Heart right ventricle (tissue), 16 donors: Measurements from ENCODE around the gene ATP11A. TPM values are rescaled to one million over a fixed set of nuclear protein-coding genes. Genes with fewer than 3 reads are reported as not detected.

ENCODE experiments used
- ATAC-seq, 8 donors: fragments of 200-7000 bp; cut with Tn5 transposase; one replicate each; pipeline ENCODE4 v1.9.1; 2020; ENCODE audit warnings: mild to moderate bottlenecking in 8 of 8, moderate library complexity in 8 of 8, moderate number of reproducible peaks in 1 of 8
- DNase-seq, 2 donors: peaks; one replicate each; pipeline ENCODE4 v3.0.0-alpha.2; 2020
- H3K27ac ChIP-seq, 10 donors: fragments of 200-600 bp; sonication (generic) in 2 of 10; one replicate each; pipeline versions ENCODE4 v1.5.0 to v1.8.0; 2020 to 2022; ENCODE audit warnings: mild to moderate bottlenecking in 3 of 10
- H3K27me3 ChIP-seq, 7 donors: fragments of 200-600 bp; one replicate each; pipeline ENCODE4 v1.8.0; 2021 to 2022; ENCODE audit warnings: mild to moderate bottlenecking in 2 of 7
- H3K36me3 ChIP-seq, 9 donors: fragments of 200-600 bp; sonication (generic) in 1 of 9; one replicate each; pipeline versions ENCODE4 v1.5.0 to v1.8.0; 2020 to 2022; ENCODE audit warnings: mild to moderate bottlenecking in 2 of 9
- H3K4me1 ChIP-seq, 9 donors: fragments of 200-600 bp; sonication (generic) in 1 of 9; one replicate each; pipeline versions ENCODE4 v1.5.0 to v1.8.0; 2020 to 2022; ENCODE audit warnings: mild to moderate bottlenecking in 4 of 9
- H3K4me3 ChIP-seq, 10 donors: fragments of 200-600 bp; sonication (generic) in 2 of 10; one replicate each; pipeline versions ENCODE4 v1.5.0 to v1.8.0; 2020 to 2022; ENCODE audit warnings: mild to moderate bottlenecking in 7 of 10, moderate library complexity in 2 of 10
- H3K9me3 ChIP-seq, 11 donors: fragments of 200-600 bp in 10 of 11; sonication (generic) in 2 of 11; one replicate each; pipeline versions ENCODE4 v1.5.0 to v1.8.0; 2013 to 2022; ENCODE audit warnings: mild to moderate bottlenecking in 2 of 11, control low read depth in 1 of 11, moderate library complexity in 1 of 11
- WGBS, 2 donors: extraction: QIAGEN DNeasy Blood & Tissue Kit; methylation state at CpG; one replicate each; pipeline ENCODE4 v1.1.7; 2013; ENCODE audit warnings: inconsistent platforms in 1 of 2; 5-methylcytosine and 5-hydroxymethylcytosine counted together
- intact Hi-C, 10 donors: fragments of 100-400 bp; cut with DNase I; formaldehyde crosslinking; loops; one replicate each; pipeline versions ENCODE4 v1.11.1 to v1.14.2; 2022
- polyA plus RNA-seq, 2 donors: library from polyadenylated mRNA; stranded (reverse); fragments of 200-250 nt; gene quantifications; one replicate each; pipeline ENCODE4 v1.2.3, GENCODE V29; 2013
- total RNA-seq, 10 donors: library from RNA; stranded (reverse); fragmentation: NEBNext Ultra II Directional in 3 of 10; extraction: Animal tissue kit (Norgen Biotek cat#: 25700) in 3 of 10; gene quantifications; one replicate each; pipeline versions ENCODE4 v1.2.1 to v1.2.4, GENCODE V29; 2021 to 2023
- TF ChIP-seq, protein P1 (sequence below), 9 donors: fragments of 200-600 bp; sonication (generic) in 2 of 9; IDR thresholded peaks; one replicate each; pipeline versions ENCODE4 v1.5.0 to v1.8.0; 2021 to 2022; ENCODE audit warnings: antibody characterized with exemption in 9 of 9, mild to moderate bottlenecking in 5 of 9, moderate library complexity in 1 of 9
- donor health status: Arrhythmogenic right ventricular cardiomyopathy.
- donor health status: ischemic (EF 13 %, LVEDD 7.1; RV severe dilation, severe dysfunction).
- donor health status: healthy with polysubstance abuse.
- donor health status: DM: no; HTN: yes; CAD: no.
- donor health status: DM: no; HTN: no; CAD: no.
- donor health status: ischemic (EF 25% LVEDD 6.9; RV normal size, moderate dysfunction).
- donor health status: ischemic (EF 25% LVEDD 5.7; RV mildly dilated, moderate dysfunction).
- donor health status: healthy.
- donor health status: DM: yes; HTN: yes; CAD: no.
- donor health status: Ischemic cardiomyopathy.
- donor health status: ischemic (EF 35%, LVEDD 5.7; RV mildly dilated, moderate dysfunction).
- donor health status: nonischemic (EF 11% LVEDD 7.7; RV severe dilation, severe dysfunction).
- donor health status: DM: yes; HTN: yes; CAD: no.
- donor health status: PGD.
- donor health status: ischemic (EF 29% LVEDD 5.4; RV normal size, mild dysfunction).
- donor health status: nonischemic (EF 23%, LVEDD 6.1; RV moderate dilation, normal function).

The ATP11A gene
- total and polyA plus RNA-seq, 12 donors = 20.0 to 164 (median 107) TPM

DNA sequence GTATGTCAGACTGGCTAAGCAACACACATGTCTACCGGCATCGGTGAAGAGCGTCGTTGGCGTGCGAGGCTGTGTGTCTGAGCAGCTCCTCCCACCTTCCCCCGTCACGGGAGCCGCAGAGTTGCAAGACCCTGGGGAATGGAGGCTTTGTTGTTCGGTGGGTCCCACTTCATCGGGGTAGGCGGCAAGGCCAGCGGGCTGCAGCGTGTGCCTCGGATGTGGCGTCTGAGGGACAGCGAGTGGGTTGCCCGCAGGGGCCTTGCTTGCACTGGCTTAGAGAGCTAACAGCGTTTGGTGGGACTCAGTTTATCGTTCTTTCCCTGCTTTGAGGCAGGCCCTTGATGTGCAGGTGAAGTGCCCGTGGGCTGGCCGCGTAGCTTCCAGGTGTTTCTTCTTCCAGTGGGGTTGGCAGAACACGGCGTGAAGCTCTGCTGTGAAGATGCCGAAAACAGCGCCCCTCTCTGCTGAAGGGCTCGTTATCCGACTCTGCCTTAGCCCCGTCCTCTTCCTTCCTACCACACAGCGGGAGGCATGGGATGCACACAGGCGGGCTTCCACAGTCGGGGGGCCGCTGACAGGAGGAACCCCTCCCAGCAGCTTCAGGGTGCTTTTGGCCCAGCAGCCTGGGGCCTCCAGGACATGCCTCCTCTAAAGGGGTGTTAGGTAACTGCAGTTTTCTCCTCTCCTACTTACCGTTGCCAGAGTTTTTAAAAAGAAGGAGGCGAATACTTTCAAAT, 85.2 kb downstream of the ATP11A start:
- Histone ChIP-seq H3K4me3 (no peak overlapping the region), H3K9me3 (no peaks in the 10 kb centered on the region), H3K4me1 (peaks cover 8 to 73% (median 40%) of the 10 kb centered on the region in 9 donors), H3K36me3 (peaks cover 0 to 4% (median 0%) of the 10 kb centered on the region in 9 donors), H3K27me3 (no peaks in the 10 kb centered on the region), H3K27ac (no peak overlapping the region)
- DNase-seq (no peak), ATAC-seq (no peak)
- intact Hi-C loops = loop anchor here in 1 of 10 donors (5.0 kb wide), 1 partner anchor 43 kb away; no protein-coding TSS in a partner anchor
- WGBS, 2 donors = 94 to 95% methylated on average over 36 of the region's 36 CpGs
- TF ChIP-seq, protein P1, sequence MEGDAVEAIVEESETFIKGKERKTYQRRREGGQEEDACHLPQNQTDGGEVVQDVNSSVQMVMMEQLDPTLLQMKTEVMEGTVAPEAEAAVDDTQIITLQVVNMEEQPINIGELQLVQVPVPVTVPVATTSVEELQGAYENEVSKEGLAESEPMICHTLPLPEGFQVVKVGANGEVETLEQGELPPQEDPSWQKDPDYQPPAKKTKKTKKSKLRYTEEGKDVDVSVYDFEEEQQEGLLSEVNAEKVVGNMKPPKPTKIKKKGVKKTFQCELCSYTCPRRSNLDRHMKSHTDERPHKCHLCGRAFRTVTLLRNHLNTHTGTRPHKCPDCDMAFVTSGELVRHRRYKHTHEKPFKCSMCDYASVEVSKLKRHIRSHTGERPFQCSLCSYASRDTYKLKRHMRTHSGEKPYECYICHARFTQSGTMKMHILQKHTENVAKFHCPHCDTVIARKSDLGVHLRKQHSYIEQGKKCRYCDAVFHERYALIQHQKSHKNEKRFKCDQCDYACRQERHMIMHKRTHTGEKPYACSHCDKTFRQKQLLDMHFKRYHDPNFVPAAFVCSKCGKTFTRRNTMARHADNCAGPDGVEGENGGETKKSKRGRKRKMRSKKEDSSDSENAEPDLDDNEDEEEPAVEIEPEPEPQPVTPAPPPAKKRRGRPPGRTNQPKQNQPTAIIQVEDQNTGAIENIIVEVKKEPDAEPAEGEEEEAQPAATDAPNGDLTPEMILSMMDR (IDR thresholded peaks at IDR 0.05) = no peak

DNA sequence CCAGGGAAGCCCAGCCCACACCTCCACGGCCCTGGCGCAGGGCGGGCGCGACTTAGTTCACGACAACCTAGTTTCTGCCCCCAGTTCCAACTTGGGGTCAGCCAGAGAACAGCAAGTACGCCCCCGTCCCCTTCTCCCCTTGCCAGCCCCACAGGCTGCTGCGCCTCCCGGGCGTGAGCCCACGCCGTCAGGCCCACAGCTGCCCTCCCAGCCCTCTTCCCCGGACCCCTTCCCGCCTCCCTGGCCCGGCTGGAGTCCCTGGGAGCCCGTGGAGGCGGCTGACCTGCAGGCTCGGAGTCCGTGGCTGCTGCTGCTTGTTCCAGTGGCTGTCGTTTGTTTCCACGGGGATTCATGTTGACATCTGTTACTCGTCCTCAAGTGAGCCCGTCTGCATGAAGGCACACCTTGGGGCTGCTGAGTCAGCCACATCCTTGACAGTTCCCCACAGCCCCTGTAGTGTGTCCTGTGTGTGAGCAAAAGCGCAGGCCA, 86.0 kb downstream of the ATP11A start:
- Histone ChIP-seq H3K4me3 (no peak overlapping the region), H3K36me3 (no peaks in the 10 kb centered on the region), H3K27ac (no peak overlapping the region), H3K27me3 (no peaks in the 10 kb centered on the region), H3K9me3 (no peaks in the 10 kb centered on the region), H3K4me1 (peaks cover 8 to 73% (median 32%) of the 10 kb centered on the region in 9 donors)
- ATAC-seq (peak in 1 of 8 donors; percentile 33), DNase-seq (no peak)
- TF ChIP-seq, protein P1 (IDR thresholded peaks at IDR 0.05) = no peak
- intact Hi-C loops = no loop called here
- WGBS, 2 donors = 77 to 84% methylated on average over 25 of the region's 25 CpGs

DNA sequence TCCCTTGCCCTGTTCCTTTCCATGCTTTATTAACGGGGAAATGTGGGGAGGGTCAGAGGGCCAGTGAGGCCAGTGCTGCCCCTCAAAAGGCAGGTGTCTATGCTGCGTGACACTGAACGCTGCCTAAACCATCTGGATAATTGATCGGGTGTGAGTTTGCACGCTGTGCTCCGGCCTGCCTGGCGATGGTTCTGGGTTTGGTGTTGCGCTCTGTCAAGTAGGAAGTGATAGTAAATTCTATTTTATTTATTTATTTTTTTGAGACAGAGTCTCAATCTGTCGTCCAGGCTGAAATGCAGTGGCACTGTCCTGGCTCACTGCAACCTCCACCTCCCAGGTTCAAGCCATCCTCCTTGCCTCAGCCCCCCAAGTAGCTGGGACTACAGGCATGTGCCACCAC, 86.5 kb downstream of the ATP11A start:
- Histone ChIP-seq H3K9me3 (no peaks in the 10 kb centered on the region), H3K4me1 (peaks cover 8 to 71% (median 33%) of the 10 kb centered on the region in 9 donors), H3K27ac (no peak overlapping the region), H3K36me3 (no peaks in the 10 kb centered on the region), H3K27me3 (no peaks in the 10 kb centered on the region), H3K4me3 (no peak overlapping the region)
- intact Hi-C loops = no loop called here
- no peak for ATAC-seq
- TF ChIP-seq, protein P1 (IDR thresholded peaks at IDR 0.05) = no peak
- 94% methylated on average over 9 of the region's 9 CpGs for WGBS, 2 donors
- DNase-seq = no peak

DNA sequence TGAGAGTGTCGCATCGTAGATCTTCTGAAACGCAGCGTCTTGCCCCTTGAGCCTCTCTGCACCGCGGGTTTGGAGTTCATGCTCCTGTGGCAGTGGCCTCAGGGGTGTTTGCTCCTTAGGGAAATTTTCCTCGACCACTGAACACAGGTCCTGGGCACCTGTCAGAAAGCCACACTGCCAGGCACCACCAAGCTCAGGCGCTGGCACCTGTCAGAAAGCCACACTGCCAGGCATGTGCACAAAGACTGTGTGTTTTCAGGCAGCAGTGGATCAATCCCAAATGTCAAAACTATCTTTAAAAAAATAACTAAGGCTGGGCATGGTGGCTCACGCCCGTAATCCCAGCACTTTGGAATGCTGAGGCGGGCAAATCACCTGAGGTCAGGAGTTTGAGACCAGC, 87.1 kb downstream of the ATP11A start:
- Histone ChIP-seq H3K36me3 (no peaks in the 10 kb centered on the region), H3K27ac (no peak overlapping the region), H3K9me3 (no peaks in the 10 kb centered on the region), H3K4me3 (no peak overlapping the region), H3K4me1 (peaks cover 5 to 71% (median 37%) of the 10 kb centered on the region in 9 donors), H3K27me3 (no peaks in the 10 kb centered on the region)
- DNase-seq (no peak), ATAC-seq (no peak)
- TF ChIP-seq, protein P1 (IDR thresholded peaks at IDR 0.05) = no peak
- intact Hi-C loops = no loop called here
- WGBS, 2 donors = 96% methylated on average over 11 of the region's 11 CpGs
